WTC11 (cell line): ENCODE data around the gene CTCF. TPM values are rescaled to one million over a fixed set of nuclear protein-coding genes. Genes with fewer than 3 reads are reported as not detected.
A peak's percentile ranks its signal among the peaks of the same experiment; 100 is the strongest.

Experiments used
- ATAC-seq: fragments of 200-7000 bp; cut with Tn5 transposase; 2 replicates; pipeline ENCODE4 v1.10.0; 2021; ENCODE audit warnings: mild to moderate bottlenecking, moderate library complexity
- CTCF ChIA-PET: fragments of 300-600 bp; sonication (Branson Sonifier 250); formaldehyde crosslinking; loops from one replicate; lab custom pipeline; 2021; ENCODE audit warnings: antibody characterized with exemption; lab: Charles Lee
- POLR2A ChIA-PET: fragments of 350-600 bp; sonication (Branson Sonifier 250); formaldehyde crosslinking; loops from one replicate; lab custom pipeline; 2021; ENCODE audit warnings: antibody characterized with exemption; lab: Charles Lee
- DNase-seq: peaks from one replicate; pipeline ENCODE4 v3.0.0; 2021; ENCODE audit warnings: low spot score
- H3K27ac Mint-ChIP-seq: 2 replicates; pipeline ENCODE4 v1.8.0; 2021; ENCODE audit warnings: mixed read lengths
- H3K27me3 Mint-ChIP-seq: 2 replicates; pipeline ENCODE4 v1.8.0; 2021; ENCODE audit warnings: low read depth, mild to moderate bottlenecking, moderate library complexity, mixed read lengths
- H3K36me3 Mint-ChIP-seq: 2 replicates; pipeline ENCODE4 v1.8.0; 2021; ENCODE audit warnings: mixed read lengths
- H3K4me1 Mint-ChIP-seq: 2 replicates; pipeline ENCODE4 v1.8.0; 2022; ENCODE audit warnings: mixed read lengths
- H3K4me3 Mint-ChIP-seq: 2 replicates; pipeline ENCODE4 v1.8.0; 2021; ENCODE audit warnings: mild to moderate bottlenecking, moderate library complexity, mixed read lengths
- H3K9me3 Mint-ChIP-seq: 2 replicates; pipeline ENCODE4 v1.8.0; 2021; ENCODE audit warnings: mixed read lengths
- CREB1 ChIP-seq: sonication (generic); formaldehyde crosslinking; IDR thresholded peaks from 2 replicates; pipeline ENCODE4 v1.8.0; 2023; ENCODE audit warnings: mild to moderate bottlenecking, missing genetic modification reagents
- E2F1 ChIP-seq: sonication (generic); formaldehyde crosslinking; IDR thresholded peaks from 2 replicates; pipeline ENCODE4 v1.8.0; 2022; ENCODE audit warnings: mild to moderate bottlenecking, missing genetic modification reagents
- E2F5 ChIP-seq: sonication (generic); formaldehyde crosslinking; IDR thresholded peaks from 2 replicates; pipeline ENCODE4 v1.8.1; 2022; ENCODE audit warnings: mild to moderate bottlenecking, moderate library complexity, missing genetic modification reagents
- ELF4 ChIP-seq: sonication (generic); formaldehyde crosslinking; IDR thresholded peaks from 2 replicates; pipeline ENCODE4 v1.8.1; 2022; ENCODE audit warnings: low read depth, mild to moderate bottlenecking, moderate library complexity, missing genetic modification reagents
- GABPB1 ChIP-seq: sonication (generic); formaldehyde crosslinking; IDR thresholded peaks from 2 replicates; pipeline ENCODE4 v1.8.1; 2023; ENCODE audit warnings: mild to moderate bottlenecking, missing genetic modification reagents
- GTF2I ChIP-seq: fragments of 250-450 bp; sonication (Bioruptor Pico); conservative IDR thresholded peaks from 2 replicates; pipeline ENCODE4 v1.4.0; 2021; ENCODE audit warnings: mild to moderate bottlenecking
- HMGA2 ChIP-seq: fragments of 250-450 bp; sonication (Bioruptor Pico); IDR thresholded peaks from 2 replicates; pipeline ENCODE4 v1.4.0; 2021; ENCODE audit warnings: mild to moderate bottlenecking, moderate library complexity
- JUN ChIP-seq: sonication (generic); formaldehyde crosslinking; IDR thresholded peaks from 2 replicates; pipeline ENCODE4 v1.8.0; 2023; ENCODE audit warnings: mild to moderate bottlenecking, missing genetic modification reagents
- MAX ChIP-seq: sonication (generic); formaldehyde crosslinking; IDR thresholded peaks from 2 replicates; pipeline ENCODE4 v1.8.0; 2022; ENCODE audit warnings: mild to moderate bottlenecking, missing genetic modification reagents
- MXD4 ChIP-seq: fragments of 250-450 bp; sonication (Bioruptor Pico); IDR thresholded peaks from 2 replicates; pipeline ENCODE4 v1.8.0; 2021; ENCODE audit warnings: mild to moderate bottlenecking, moderate library complexity, borderline replicate concordance
- NR2C2 ChIP-seq: sonication (generic); formaldehyde crosslinking; IDR thresholded peaks from 2 replicates; pipeline ENCODE4 v1.8.0; 2022; ENCODE audit warnings: mild to moderate bottlenecking, missing genetic modification reagents
- SP1 ChIP-seq: sonication (generic); formaldehyde crosslinking; conservative IDR thresholded peaks from 2 replicates; pipeline ENCODE4 v1.8.1; 2022; ENCODE audit warnings: missing genetic modification reagents
- ZNF121 ChIP-seq: sonication (generic); formaldehyde crosslinking; IDR thresholded peaks from 2 replicates; pipeline ENCODE4 v1.8.0; 2023; ENCODE audit warnings: missing genetic modification reagents
- ZNF232 ChIP-seq: sonication (generic); formaldehyde crosslinking; IDR thresholded peaks from 2 replicates; pipeline ENCODE4 v1.8.0; 2022; ENCODE audit warnings: mild to moderate bottlenecking, missing genetic modification reagents
- ZNF263 ChIP-seq: sonication (generic); formaldehyde crosslinking; IDR thresholded peaks from 2 replicates; pipeline ENCODE4 v1.8.1; 2022; ENCODE audit warnings: low read depth, mild to moderate bottlenecking, moderate library complexity, missing genetic modification reagents
- total RNA-seq: library from RNA; stranded (reverse); gene quantifications from 3 replicates; pipeline ENCODE4 v1.2.3, GENCODE V29; 2021
- TF ChIP-seq, protein P1 (sequence below): fragments of 250-450 bp; sonication (Bioruptor Pico); IDR thresholded peaks from 2 replicates; pipeline ENCODE4 v1.9.0; 2021; ENCODE audit warnings: mild to moderate bottlenecking
- TF ChIP-seq, protein P2 (sequence below): sonication (generic); formaldehyde crosslinking; IDR thresholded peaks from 2 replicates; pipeline ENCODE4 v1.8.1; 2023; ENCODE audit warnings: mild to moderate bottlenecking, moderate library complexity, missing genetic modification reagents
- TF ChIP-seq, protein P3 (sequence below): fragments of 250-450 bp; sonication (Bioruptor Pico); IDR thresholded peaks from 2 replicates; pipeline ENCODE4 v1.9.0; 2021; ENCODE audit warnings: mild to moderate bottlenecking
- TF ChIP-seq, protein P4 (sequence below): sonication (generic); formaldehyde crosslinking; IDR thresholded peaks from 2 replicates; pipeline ENCODE4 v1.8.0; 2022; ENCODE audit warnings: mild to moderate bottlenecking, missing genetic modification reagents

The CTCF gene
- total RNA-seq, 1 experiment from 2014 or later = 55.4 TPM

- CTCF ChIA-PET = interaction anchor here (0.6 to 10.3 kb wide), 19 partner anchors 13 to 1854 kb away, joined by 3 to 137 read pairs (median 5); partner anchors contain the start of genes ATP6V0D1, CARMIL2, CTCF and GFOD2
- Mint-ChIP-seq H3K27me3 (peaks cover 6% of the 10 kb centered on the region), H3K27ac (no peak overlapping the region)
- TF ChIP-seq ZNF263 (0 out of 2 replicates have a peak, but pooled peaks have one; percentile 10), E2F1 (CRISPR knock-in tag) (0 out of 2 replicates have a peak, but pooled peaks have one; percentile 28), ZNF121 (CRISPR knock-in tag) (no peak), ZNF232 (CRISPR knock-in tag) (no peak), JUN (CRISPR knock-in tag) (no peak), ELF4 (no peak), MAX (CRISPR knock-in tag) (peak; percentile 72; the same call in 1 of the 2 replicates), E2F5 (CRISPR knock-in tag) (no peak), HMGA2 (CRISPR knock-in tag) (no peak), SP1 (CRISPR knock-in tag) (no peak), GTF2I (CRISPR knock-in tag) (no peak)
- TF ChIP-seq, protein P1, sequence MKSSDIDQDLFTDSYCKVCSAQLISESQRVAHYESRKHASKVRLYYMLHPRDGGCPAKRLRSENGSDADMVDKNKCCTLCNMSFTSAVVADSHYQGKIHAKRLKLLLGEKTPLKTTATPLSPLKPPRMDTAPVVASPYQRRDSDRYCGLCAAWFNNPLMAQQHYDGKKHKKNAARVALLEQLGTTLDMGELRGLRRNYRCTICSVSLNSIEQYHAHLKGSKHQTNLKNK (CRISPR knock-in tag) = no peak
- TF ChIP-seq, protein P2, sequence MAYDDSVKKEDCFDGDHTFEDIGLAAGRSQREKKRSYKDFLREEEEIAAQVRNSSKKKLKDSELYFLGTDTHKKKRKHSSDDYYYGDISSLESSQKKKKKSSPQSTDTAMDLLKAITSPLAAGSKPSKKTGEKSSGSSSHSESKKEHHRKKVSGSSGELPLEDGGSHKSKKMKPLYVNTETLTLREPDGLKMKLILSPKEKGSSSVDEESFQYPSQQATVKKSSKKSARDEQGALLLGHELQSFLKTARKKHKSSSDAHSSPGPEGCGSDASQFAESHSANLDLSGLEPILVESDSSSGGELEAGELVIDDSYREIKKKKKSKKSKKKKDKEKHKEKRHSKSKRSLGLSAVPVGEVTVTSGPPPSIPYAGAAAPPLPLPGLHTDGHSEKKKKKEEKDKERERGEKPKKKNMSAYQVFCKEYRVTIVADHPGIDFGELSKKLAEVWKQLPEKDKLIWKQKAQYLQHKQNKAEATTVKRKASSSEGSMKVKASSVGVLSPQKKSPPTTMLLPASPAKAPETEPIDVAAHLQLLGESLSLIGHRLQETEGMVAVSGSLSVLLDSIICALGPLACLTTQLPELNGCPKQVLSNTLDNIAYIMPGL (CRISPR knock-in tag) = 0 out of 2 replicates have a peak, but pooled peaks have one; percentile 33
- TF ChIP-seq, all 79 proteins: peak for 4
- DNase-seq = peak; percentile 67
- peak; percentile 49 for ATAC-seq
- no peaks in the 10 kb centered on the region for H3K9me3 Mint-ChIP-seq
- no peaks in the 10 kb centered on the region for H3K36me3 Mint-ChIP-seq
- H3K4me1 Mint-ChIP-seq = peaks cover 18% of the 10 kb centered on the region
- POLR2A ChIA-PET = interaction anchor here (0.9 kb wide), 1 partner anchor 16 kb away, joined by 3 read pairs; no protein-coding TSS in a partner anchor
- H3K4me3 Mint-ChIP-seq = peak overlapping the region; percentile 69
These were observed 103.8 kb downstream of the CTCF start for GRCh38 chr16:67666032-67666551.

DNA sequence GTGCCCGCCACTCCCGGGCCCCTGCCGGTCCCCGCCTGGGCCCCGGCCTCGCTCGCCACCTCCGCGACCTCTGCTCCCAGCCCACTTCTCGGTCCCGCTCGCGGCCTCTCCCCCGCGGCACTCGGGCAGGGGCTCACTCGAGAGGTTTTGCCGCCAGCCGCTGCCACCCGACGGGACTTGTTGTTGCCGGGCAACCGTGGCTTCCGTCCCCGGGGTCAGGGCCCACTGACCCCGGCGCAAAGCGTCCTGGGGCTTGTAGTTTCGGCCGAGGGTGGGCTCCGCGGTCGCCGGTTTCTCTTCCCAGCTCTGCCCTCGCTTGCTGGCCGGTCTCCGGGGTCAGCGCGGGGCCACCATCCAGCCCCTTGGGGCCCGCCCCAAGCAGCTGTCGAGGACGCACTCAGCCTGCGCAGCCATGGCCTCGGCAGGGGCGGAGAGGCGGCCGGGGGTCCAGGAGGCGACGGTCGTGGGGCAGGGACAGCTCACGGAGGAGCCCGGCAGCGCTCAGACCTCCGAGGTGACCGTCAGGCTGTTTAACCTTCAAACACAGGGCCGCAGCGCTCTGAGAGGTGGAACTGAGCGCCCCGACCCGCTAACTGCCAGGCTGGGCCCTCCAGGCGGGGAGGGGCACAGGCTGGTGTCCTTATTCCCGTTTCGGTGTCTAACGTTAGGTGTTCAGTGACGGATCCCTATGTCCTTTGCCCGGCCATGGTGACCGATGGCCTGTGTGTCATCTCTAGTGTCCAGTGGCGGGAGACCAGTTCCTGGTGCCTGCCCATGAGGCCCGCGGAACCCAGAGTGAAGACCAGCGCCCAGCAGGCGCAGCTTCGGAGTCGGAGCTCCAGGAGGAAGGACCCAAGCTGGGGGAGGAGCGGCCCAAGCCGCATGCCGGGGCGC lies 104.5 kb downstream of the CTCF start, which contains the start of the genes C16orf86 and ENKD1:
Gene C16orf86, plus strand, starts transcription at position 256 of the 894 bp plus-strand sequence. Its CDS starts 157 bp downstream, at position 413.
Gene ENKD1, minus strand, starts transcription at position 192 of the 894 bp plus-strand sequence. CDS start 308 bp downstream, outside the sequence.
- H3K27ac Mint-ChIP-seq = no peak within 1 kb of the TSS
- peaks cover 13% of the 10 kb centered on the region for H3K4me1 Mint-ChIP-seq
- peaks cover 6% of the 10 kb centered on the region for H3K27me3 Mint-ChIP-seq
- ChIA-PET POLR2A (interaction anchor here (0.9 kb wide), 1 partner anchor 17 kb away, joined by 3 read pairs; no protein-coding TSS in a partner anchor), CTCF (interaction anchor here (0.6 to 10.3 kb wide), 26 partner anchors 14 to 1853 kb away, joined by 3 to 137 read pairs (median 4); partner anchors contain the start of genes ATP6V0D1, CARMIL2, CTCF and GFOD2)
- H3K9me3 Mint-ChIP-seq = no peaks in the 10 kb centered on the region
- H3K4me3 Mint-ChIP-seq = peak within 1 kb of the TSS; percentile 84
- peak; percentile 63 for ATAC-seq
- peak; percentile 87 for DNase-seq
- H3K36me3 Mint-ChIP-seq = no peaks in the 10 kb centered on the region
- TF ChIP-seq, protein P3, sequence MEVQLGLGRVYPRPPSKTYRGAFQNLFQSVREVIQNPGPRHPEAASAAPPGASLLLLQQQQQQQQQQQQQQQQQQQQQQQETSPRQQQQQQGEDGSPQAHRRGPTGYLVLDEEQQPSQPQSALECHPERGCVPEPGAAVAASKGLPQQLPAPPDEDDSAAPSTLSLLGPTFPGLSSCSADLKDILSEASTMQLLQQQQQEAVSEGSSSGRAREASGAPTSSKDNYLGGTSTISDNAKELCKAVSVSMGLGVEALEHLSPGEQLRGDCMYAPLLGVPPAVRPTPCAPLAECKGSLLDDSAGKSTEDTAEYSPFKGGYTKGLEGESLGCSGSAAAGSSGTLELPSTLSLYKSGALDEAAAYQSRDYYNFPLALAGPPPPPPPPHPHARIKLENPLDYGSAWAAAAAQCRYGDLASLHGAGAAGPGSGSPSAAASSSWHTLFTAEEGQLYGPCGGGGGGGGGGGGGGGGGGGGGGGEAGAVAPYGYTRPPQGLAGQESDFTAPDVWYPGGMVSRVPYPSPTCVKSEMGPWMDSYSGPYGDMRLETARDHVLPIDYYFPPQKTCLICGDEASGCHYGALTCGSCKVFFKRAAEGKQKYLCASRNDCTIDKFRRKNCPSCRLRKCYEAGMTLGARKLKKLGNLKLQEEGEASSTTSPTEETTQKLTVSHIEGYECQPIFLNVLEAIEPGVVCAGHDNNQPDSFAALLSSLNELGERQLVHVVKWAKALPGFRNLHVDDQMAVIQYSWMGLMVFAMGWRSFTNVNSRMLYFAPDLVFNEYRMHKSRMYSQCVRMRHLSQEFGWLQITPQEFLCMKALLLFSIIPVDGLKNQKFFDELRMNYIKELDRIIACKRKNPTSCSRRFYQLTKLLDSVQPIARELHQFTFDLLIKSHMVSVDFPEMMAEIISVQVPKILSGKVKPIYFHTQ (CRISPR knock-in tag) = no peak
- peak; percentile 23; the same call in 1 of the 2 replicates for TF ChIP-seq GABPB1
- TF ChIP-seq MXD4 (CRISPR knock-in tag) = no peak
- TF ChIP-seq, protein P4, sequence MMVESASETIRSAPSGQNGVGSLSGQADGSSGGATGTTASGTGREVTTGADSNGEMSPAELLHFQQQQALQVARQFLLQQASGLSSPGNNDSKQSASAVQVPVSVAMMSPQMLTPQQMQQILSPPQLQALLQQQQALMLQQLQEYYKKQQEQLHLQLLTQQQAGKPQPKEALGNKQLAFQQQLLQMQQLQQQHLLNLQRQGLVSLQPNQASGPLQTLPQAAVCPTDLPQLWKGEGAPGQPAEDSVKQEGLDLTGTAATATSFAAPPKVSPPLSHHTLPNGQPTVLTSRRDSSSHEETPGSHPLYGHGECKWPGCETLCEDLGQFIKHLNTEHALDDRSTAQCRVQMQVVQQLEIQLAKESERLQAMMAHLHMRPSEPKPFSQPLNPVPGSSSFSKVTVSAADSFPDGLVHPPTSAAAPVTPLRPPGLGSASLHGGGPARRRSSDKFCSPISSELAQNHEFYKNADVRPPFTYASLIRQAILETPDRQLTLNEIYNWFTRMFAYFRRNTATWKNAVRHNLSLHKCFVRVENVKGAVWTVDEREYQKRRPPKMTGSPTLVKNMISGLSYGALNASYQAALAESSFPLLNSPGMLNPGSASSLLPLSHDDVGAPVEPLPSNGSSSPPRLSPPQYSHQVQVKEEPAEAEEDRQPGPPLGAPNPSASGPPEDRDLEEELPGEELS (CRISPR knock-in tag) = peak; percentile 46; the same call in 1 of the 2 replicates
- TF ChIP-seq CREB1 = no peak
- peak; percentile 96 for TF ChIP-seq NR2C2 (CRISPR knock-in tag)
- TF ChIP-seq E2F5 (CRISPR knock-in tag) = 0 out of 2 replicates have a peak, but pooled peaks have one; percentile 10
